Measurements from ENCODE around the gene CCDC110.

DNA sequence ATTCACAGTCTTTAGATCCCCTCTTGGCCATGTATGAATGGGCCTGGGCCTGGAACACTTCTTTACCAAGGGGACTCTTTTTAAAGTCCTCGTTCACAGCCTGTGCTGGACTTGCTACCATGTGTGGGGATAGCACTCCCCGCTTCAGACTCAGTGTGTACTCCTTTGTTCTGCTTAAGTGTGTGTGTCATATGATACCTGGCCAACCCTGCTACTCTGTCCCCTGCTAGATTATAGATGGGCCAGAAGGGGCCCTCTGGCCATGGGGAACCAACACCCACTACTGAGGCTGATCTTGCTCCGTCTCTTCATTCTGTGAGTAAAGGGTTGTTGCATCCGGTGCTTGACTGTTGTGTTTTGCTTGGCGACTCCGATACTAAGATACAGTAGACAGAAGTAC lies 8.0 kb downstream of the CCDC110 start:
- no peak for TF ChIP-seq POLR2A (IDR thresholded peaks at IDR 0.05)
- TF ChIP-seq CTCF (IDR thresholded peaks at IDR 0.05): no peak
